Esophagus muscularis mucosa (tissue), 3 donors: ENCODE data around the gene PER3.

ENCODE experiments used
- POLR2A ChIP-seq: fragments of 450-650 bp; IDR thresholded peaks from one replicate; pipeline ENCODE4 v1.6.1; 2017; ENCODE audit warnings: antibody characterized with exemption, moderate library complexity, mild to moderate bottlenecking, low read depth
- TF ChIP-seq, protein P1 (sequence below), 3 experiments: fragments of 200-600 bp in 2 of 3; fragments of 450-650 bp in 1 of 3; sonication (generic) in 2 of 3; IDR thresholded peaks; one replicate each; pipeline ENCODE4 v1.5.1; 2017 to 2019; ENCODE audit warnings: antibody characterized with exemption in 3 of 3, mild to moderate bottlenecking in 2 of 3, moderate library complexity in 1 of 3

GRCh38 chr1:7826363-7826762, 42.3 kb downstream of the PER3 start:
- no peak for TF ChIP-seq POLR2A
- TF ChIP-seq, protein P1, sequence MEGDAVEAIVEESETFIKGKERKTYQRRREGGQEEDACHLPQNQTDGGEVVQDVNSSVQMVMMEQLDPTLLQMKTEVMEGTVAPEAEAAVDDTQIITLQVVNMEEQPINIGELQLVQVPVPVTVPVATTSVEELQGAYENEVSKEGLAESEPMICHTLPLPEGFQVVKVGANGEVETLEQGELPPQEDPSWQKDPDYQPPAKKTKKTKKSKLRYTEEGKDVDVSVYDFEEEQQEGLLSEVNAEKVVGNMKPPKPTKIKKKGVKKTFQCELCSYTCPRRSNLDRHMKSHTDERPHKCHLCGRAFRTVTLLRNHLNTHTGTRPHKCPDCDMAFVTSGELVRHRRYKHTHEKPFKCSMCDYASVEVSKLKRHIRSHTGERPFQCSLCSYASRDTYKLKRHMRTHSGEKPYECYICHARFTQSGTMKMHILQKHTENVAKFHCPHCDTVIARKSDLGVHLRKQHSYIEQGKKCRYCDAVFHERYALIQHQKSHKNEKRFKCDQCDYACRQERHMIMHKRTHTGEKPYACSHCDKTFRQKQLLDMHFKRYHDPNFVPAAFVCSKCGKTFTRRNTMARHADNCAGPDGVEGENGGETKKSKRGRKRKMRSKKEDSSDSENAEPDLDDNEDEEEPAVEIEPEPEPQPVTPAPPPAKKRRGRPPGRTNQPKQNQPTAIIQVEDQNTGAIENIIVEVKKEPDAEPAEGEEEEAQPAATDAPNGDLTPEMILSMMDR (IDR thresholded peaks at IDR 0.05) = no peak
